ENCODE measurements around the gene KLHL33.
"Not testable (repeated sequence)": the region's sequence is repeated elsewhere in the genome, so short reads cannot be mapped to it uniquely, and the experiment has no call there.

Gene KLHL33

DNA sequence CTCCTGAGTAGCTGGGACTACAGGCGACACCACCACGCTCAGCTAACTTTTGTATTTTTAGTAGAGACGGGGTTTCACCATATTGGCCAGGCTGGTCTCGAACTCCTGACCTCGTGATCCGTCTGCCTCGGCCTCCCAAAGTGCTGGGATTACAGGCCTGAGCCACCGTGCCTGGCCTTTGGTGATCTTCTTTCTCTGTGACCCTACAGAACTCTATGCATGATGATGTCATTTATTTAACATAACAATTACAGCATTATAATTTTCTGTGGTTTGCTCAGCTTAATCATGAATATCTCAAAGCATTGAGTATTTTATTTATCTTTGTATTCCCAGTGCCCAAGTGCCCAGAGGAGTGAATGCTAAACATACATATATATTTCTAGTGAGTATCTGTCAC is 16.9 kb upstream of the KLHL33 start:
- not testable (repeated sequence) for FAIRE-seq

DNA sequence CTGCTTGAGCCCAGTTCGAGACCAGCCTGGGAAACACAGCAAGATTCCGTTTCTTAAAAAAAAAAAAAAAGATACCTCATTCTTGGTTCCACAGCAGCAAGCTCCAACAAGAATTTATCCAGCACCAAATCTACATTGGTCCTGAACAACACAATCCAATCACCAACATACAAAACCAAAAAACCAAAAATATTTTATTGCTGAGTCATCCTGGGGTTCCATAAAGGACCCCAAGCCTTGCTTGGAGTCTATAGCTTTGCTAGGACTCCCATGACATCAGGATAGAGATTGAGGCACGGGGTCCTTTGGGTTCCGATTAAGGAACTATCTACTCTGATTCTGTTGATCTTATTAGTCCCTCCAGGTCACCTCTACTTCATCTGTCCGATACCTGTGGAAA is 10.9 kb upstream of the KLHL33 start:
- no peak for FAIRE-seq

DNA sequence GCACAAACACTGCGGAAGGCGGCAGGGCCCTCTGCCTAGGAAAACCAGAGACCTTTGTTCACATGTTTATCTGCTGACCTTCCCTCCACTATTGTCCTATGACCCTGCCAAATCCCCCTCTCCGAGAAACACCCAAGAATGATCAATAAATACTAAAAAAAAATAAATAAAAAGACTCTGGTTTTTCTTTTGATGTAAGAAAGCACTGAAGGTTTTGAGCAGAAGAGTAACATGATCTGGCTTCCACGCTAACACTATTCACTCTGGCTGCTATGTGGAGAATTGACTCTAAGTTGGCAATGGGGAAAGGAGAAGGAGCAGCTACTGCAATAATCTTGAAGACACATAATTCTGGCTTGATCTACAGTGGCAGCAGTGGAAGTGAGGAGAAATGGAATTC is 7.7 kb upstream of the KLHL33 start:
- FAIRE-seq: not testable (repeated sequence)

DNA sequence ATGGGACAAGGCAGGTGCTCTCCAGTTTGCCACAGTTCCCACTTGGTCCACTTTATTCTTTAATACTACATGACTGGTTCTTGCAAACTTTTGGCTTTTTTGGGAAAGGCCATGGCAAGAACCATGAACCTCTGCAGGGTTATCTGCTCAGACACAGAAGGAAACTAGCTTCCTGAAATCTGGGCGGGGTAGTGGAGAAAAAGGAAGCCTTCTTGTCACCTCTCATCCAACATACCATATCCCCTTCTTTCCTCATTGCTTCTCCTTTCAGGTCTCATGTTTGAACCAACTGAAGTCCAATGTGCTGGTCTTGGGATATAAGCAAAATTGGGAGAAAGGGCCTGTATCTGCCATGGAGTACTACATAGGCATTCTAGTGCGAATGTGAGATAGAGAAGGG is 5.5 kb upstream of the KLHL33 start:
- no peak for FAIRE-seq

DNA sequence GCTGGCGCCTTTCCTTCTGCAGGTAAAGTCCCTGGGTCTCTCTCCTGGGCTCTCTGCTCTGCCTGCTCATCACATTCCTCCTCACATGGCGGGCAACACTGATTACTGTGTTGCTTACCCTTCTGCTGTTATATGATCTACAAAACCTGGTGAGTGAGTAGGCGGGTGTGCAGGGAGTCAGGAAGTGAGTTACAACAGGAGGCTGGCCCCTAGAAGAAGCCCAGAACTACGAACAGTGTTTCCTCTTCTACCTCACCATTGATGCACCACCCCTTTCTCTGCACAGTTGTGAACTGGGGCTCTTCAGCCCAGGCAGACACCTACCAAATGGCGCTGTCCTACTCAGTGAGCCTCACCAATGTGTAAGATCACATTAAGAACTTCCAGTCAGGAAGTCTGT is 4.9 kb upstream of the KLHL33 start:
- no peak for FAIRE-seq

DNA sequence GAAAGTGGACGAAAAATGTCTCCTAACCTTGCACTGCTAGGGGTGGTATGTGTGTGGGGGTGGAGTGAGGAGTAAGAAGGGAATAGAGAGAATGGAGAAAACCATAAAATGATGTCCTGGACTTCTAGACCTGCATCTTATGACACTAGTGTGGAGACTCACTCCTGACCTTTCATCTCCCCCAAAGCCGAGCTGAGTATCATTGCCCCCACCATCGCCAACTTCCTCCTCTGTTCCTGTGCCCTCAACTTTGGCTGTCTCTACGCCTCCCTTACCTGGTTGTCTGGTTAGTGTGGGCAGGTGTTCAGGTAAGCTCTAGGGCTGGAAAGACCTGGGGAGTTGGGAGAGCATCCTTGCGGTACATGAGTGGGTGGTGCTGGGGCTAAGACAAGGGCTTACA is 4.5 kb upstream of the KLHL33 start:
- no peak for FAIRE-seq

DNA sequence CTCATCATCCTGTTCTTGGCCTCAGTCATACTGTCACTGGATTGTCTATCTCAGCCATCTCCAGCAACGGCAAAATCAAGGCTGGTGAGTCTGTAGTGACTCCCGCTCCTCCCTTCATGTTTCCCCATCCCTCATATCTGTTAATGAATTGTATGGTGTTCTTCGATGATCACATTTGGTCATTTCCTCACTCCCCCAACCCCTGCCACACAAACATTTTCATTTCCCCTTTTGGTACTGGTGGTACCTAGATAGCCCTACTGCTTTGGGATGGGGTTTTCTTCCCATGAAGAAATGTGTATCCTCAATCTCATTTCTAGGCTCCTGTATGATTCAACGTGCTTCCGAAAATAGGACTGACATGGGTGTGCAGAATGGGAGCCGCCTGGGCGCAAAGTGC is 2.7 kb upstream of the KLHL33 start:
- FAIRE-seq: no peak

DNA sequence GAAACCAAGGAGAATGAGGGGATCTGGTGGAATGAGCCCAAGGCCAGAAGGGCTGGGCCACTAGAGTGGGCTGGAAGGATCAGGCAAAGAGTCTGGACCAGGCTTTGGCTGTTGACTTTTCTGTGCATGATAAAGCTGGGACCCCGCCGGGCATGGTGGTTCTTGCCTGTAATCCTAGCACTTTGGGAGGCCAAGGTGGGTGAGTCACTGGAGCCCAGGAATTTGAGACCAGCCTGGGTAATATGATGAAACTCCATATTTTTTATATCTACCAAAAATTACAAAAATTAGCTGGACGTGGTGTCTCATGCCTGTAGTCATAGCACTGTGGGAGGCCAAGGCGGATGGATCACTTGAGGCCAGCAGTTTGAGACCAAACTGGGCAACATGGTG is 393 bp upstream of the KLHL33 start:
- no peak for FAIRE-seq

DNA sequence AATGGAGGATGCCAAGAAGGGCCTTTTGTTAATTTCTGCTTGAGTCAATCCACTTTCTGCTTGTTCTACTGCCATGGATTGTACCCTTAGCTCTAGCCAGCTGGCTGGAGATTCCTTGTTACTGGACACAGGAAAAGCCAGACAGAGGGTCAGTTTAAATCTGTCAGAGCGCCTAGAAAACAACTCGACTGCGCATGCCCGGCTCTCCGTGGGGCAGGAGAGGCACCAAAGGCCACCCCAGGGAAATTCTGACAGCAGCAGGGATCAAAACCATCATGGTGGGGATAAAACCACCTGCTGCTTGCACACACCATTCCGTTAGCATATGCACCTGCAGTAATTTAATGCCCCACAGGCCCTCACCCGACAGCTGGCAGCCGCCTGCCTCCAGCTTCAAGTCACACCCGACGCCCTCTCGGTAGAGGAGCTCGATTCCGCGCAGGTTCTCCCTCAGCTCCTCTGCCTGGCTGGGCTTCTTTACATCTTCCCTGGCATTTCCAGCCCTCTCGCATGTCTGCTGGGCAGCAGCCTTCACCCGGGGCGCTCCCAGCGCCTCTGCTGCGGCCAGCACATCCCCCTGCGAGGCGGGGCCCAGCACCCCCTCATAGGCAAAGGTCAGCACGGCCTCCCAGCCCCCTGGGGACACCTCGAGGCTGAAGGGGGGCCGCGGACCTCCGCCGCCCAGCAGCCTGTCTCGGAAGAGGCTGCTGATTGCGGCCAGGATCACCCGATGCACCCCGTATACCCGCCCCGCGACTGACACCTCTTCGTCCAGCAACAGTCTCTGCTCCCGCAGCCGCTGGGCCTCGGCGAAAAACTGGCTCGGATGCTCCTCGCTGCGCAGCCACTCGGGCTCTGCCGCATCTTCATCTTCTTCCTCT is 1.0 kb downstream of the KLHL33 start:
- FAIRE-seq: no peak

DNA sequence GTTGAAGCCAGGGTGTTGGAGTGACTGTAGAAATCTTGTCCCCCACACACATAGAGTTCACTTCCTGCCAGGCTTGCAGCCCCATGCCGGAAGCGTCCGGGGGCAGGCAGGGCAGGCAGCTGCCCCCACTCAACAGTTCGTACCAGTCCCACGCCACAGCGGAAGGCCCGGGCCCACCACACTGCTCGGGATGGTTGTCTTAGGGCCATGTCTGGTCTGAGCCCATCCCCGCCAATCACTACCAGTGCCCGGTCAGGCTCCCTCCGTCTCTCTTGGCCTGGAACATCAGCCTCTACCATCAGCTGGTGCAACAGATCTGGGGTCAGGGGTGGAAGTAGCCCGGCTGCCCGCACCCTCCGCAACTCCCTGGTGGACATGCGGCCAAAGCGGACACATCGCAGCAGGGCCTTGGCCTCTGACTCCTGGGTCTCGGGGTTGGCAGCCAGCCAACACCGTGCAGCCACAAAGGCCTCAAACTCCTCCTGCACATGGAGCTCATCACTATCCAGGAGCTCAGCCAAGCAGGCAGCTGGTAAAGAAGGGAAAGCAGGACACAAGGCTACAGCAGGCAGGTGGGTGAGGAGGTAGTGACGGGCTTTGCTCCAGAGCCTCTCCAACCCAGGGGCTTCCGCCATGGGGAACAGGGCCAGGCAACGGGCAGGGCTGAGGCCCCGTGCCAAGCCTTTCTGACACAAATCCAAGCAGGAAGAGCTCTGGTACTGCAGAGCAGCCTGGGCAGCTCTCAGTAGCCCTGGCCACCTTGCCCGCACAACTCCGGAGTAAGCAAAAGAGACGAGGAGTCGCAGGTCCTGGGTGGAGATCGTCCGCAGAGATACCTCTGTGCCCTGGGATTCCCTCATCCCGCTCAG is 5.9 kb downstream of the KLHL33 start:
- FAIRE-seq: no peak

DNA sequence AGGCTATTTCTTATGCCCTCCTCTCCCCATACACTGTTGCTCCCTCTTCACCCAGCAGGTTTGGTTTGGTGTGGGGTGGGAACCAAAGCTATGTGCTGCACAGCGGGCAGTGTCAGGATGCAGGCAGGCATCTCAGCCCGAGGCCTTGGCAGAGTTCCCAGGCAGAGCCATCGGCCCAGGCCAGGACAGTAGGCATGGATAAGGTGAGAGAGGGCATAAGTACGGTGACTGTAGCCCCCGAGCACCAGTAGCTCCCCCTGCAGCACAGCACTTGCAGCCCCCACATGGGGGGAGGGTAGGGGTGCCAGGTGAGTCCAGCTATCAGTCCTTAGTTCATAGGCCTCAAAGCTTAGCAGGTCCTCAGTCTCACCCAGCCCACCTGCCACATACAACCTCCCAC is 7.2 kb downstream of the KLHL33 start:
- FAIRE-seq: no peak

DNA sequence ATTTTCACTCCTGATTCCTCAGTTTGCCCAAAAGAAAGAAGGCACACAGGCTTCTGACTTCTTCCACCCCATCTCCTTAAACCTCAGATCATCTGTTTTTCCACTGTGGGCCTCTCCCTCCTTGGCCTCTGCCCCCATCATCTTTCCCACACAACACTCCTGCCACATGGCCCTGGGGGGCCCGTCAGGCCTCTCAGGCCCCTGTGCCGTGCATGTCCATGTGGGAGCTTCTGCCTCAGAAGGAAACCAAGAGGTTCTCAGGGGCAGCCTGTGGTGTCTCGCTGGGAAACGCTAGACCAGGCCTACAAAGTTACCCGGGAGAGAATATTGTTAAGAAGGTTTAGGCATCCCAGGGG is 8.0 kb downstream of the KLHL33 start:
- FAIRE-seq: no peak

DNA sequence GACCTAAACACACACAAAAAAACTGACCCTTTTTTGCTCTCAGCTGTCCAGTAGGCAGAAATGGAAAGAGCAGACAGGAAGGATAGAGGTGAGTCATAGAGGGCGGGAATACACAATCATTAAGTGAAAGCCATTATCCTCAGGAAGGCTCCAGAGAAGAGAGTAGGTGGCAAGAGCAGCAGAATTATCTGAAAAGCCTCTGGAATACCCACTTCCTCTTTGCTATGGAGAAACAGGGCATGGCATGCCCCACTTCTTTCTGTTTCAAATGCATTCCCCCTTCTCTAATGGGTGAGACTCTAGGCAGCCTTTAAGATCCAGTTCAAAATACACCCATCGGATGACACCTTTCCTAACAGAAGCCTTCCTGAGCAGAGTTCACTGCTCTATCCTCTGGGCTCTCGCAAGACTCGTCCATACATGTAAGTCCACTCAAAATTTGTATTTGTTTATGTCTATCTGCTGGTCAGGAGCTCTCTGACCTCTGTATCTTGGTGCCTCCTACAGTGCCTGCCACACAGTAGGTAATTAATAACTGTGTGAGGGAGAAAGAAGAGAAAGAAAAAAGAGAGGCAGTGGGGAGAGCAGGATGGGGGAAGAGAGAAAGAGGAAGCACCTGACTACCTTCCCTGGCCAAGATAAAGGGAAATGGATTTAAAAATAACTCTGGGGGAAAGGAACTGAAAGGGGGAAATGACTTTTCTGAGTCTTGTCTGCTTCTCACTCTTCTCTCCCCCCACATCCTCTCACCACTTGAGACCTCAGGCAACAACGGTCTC is 8.5 kb downstream of the KLHL33 start:
- no peak for FAIRE-seq

DNA sequence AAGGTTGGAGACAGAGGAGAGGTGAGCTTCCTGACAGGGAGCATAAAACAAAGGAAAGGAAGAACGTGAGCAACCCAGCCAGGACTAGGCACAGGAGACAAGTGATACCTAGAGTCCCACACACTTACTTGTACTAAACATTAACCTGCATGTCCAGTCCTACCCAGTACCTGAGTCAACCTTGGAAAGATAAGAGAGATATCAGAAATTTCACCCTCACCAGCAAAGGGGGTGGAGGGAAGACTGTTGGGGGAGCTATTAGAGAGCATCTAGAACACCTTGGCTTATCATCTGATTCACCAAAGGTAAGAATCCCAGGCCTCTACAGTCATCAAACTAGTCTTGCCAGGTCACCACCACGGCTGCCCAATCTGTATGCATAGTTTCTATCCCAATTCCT is 11.1 kb downstream of the KLHL33 start:
- FAIRE-seq: no peak

DNA sequence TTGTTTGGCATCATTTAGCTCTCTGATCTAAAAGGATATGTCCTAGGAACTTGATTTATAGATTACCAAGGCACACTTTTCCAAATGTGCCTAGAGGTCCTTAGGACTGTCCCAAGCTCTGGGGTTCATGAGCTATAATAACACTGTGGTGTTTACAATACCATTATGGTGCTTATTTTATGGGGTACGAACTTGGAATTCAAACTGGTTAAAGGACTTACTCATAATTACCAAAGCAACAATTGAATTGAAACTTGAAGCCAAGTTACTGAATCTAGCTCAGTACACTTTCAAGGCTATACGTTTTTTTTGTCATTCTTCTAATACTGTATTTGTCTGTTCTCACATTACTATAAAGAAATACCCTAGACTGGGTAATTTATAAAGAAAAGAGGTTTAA is 13.1 kb downstream of the KLHL33 start:
- FAIRE-seq: no peak

DNA sequence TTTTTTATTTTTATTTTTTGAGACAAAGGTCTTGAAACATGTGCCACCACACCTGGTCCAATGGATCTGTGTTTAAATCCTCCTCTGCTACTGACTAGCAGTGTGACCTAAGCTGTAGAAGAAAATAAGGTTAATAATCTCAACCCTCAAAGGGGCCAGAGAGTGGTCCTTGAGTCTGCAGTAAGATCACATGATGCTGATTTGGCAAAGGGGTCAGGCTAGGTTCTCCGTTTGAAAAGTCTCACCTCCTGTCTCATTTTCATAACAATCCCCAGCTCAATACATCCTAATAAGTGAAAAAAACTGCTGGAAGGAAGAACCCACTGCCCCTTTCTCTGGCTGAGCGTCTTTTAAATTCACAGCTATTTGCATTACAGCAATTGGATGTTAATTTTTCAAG is 14.7 kb downstream of the KLHL33 start:
- no peak for FAIRE-seq

DNA sequence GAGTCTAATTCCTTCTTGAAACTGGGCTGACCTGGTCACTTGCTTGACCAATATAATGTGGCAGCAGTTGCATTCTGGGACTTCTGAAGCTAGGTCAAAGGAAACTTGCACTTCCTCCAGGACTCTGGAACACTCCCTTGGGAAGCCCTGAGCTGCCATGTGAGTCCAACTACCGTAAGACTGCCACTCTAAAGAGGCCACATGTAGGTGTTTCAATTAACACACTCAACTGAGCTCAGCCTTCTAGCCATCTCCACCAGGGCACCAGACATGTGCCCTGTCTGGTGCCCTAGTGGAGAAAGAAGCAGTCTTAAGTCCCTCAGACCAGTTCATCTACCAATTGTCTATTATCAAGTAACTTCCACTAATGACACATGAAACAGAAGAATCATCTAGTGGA is 16.5 kb downstream of the KLHL33 start:
- no peak for FAIRE-seq

DNA sequence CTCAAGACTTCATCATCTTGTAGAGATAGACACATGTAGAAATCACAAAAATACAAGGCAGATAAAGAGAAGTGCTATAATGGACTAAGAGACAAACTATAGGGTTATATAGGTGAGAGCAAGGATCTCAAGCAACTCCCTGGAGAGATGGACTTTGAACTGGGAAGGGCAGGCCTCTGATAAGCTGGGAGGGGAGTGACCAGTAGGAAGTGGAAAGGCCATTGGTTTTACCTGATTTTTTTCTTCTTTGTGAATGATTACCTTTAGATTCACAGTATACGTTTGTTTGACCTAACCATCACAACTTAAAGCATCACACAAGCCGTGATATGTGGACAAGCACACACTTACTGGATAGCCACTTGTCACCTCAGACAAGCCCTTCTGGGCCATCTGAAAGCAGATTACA is 17.5 kb downstream of the KLHL33 start:
- FAIRE-seq: no peak

DNA sequence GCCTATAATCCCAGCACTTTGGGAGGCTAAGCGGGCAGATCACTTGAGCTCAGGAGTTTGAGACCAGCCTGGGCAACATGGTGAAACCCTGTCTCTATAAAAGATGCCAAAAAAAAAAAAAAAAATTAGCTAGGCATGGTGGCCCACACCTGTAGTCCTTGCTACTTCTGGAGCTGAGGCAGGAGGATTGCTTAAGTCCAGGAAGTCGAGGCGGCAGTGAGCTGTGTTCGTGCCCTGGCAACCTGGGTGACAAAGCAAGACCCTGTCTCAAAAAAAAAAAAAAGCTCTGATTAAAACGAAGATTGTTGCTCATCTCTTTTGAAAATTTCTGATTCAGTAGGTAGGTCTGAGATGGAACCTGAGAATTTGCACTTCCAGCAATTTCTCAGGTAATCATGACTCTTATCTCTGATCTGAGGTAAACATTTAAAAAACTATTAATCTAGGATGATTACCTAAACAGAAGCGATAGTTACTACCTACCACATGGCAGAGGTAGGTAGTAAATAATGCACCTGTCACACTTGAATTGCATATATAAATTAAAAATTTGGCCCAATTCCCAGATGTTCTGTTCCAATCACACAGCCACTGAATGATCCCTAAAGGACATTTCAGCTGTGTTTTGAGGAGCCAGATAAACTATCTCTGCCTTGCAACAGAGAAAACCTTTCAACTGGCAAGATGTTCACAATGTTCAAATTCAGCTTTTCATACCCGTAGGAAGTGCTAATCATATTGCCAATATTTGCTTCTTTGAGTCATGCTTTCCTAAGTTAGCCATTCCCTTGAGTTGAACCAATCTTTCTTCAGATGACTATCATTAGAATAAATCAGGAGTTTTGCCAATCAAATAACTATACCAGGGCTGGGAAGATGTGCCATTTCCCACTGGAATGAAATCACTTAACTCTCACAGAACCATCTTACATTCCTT is 18.4 kb downstream of the KLHL33 start:
- FAIRE-seq: no peak

DNA sequence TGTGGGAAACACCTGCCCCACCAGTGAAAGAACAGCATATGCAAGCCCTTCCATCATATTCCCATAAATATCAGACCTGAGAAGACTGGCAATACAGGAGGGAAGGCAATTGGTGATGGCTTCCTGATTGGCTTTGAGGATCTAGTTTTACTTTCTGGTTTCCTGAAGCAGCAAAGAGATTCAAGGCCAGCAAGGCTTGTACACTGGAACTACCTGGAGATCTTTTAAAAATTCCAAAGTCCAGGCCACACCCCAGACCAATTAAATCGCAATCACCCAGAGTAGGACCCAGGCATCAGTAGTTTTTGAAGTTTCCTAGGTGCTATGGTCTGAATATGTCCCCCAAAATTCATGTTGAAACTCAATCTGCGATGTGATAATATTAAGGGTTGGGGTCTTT is 19.7 kb downstream of the KLHL33 start:
- FAIRE-seq: no peak

DNA sequence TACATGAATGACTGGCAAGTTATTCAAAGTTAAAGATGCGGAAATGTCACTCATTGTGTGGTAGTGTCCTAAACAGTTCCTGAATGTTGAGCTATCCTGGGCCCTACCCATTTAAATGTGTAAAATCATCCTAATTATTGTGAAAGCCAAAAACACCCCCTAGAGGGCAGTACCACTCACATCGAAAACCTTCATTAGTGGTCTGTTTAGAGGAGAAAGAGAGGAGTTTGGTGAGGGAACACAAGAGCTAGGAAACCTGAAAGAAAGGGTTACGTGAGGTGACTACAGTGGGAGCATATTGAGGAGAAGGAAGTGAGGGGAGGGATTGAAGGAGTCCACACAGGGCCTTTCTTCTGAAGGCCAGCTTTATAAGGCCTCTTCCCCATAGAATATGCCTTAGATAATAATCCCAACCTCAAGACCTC is 20.2 kb downstream of the KLHL33 start:
- peak; percentile 83 for FAIRE-seq

DNA sequence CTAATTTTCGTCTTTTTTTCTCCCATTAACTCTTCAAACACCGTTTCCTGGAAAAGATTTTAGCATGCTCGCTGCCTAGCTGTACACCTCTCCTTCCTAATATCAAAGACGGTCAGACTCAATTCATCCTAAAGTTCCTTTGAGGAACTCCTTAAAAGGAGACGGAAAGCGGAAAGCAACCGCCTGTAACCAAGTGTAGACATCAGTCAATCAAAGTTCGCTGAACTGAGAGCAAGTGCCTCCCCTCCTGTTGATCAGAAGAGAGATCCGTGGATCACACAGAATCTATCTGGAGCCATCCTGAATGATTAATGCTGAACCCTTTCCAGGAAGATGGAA is 22.3 kb downstream of the KLHL33 start:
- no peak for FAIRE-seq
